A549 (cell line): ENCODE data around the gene PRADC1. TPM values are rescaled to one million over a fixed set of nuclear protein-coding genes. Genes with fewer than 3 reads are reported as not detected.
"Not testable (repeated sequence)": the region's sequence is repeated elsewhere in the genome, so short reads cannot be mapped to it uniquely, and the experiment has no call there.

Experiments used
- ATAC-seq, 2 experiments: fragments of 200-7000 bp in 1 of 2; fragments of >200 bp in 1 of 2; cut with Nextera tagmentation in 1 of 2; cut with Tn5 transposase in 1 of 2; 3 replicates each; pipeline versions ENCODE4 v1.8.0 to v1.9.1; 2018 to 2020; ENCODE audit warnings: mild to moderate bottlenecking in 1 of 2, moderate library complexity in 1 of 2
- CTCF ChIA-PET: fragments of 300-600 bp; sonication (Branson Sonifier 250); formaldehyde crosslinking; extraction: SDS; loops from one replicate; lab custom pipeline; 2021; ENCODE audit warnings: antibody characterized with exemption, inconsistent platforms; lab: Yijun Ruan, JAX
- POLR2A ChIA-PET: fragments of 350-600 bp; formaldehyde crosslinking; extraction: SDS; loops from one replicate; lab custom pipeline; 2021; ENCODE audit warnings: antibody characterized with exemption, inconsistent platforms; lab: Yijun Ruan, JAX
- DNase-seq, 2 experiments: peaks; one replicate each; pipeline versions ENCODE4 v3.0.0 to v3.0.0-alpha.2; 2011 to 2016; ENCODE audit warnings: low read depth in 1 of 2, low spot score in 1 of 2
- FAIRE-seq: peaks from 2 replicates; lab custom pipeline; 2011; peaks lifted over from hg19 to GRCh38; lab: Jason Lieb, UNC
- H3K27ac ChIP-seq, 2 experiments: fragments of >200 bp; sonication (Bioruptor Twin); formaldehyde crosslinking; 3 replicates each; pipeline ENCODE4 v1.5.1; 2016 to 2017
- H3K4me1 ChIP-seq: fragments of >200 bp; sonication (Bioruptor Twin); formaldehyde crosslinking; 3 replicates; pipeline ENCODE4 v1.6.1; 2016
- H3K4me2 ChIP-seq: fragments of >200 bp; sonication (Bioruptor Twin); formaldehyde crosslinking; 3 replicates; pipeline ENCODE4 v1.6.1; 2016
- H3K4me3 ChIP-seq: fragments of >200 bp; sonication (Bioruptor Twin); formaldehyde crosslinking; 3 replicates; pipeline ENCODE4 v1.5.1; 2016
- H3K9me3 ChIP-seq: fragments of >200 bp; sonication (Bioruptor Twin); formaldehyde crosslinking; 3 replicates; pipeline ENCODE4 v1.6.1; 2016
- BHLHE40 ChIP-seq: IDR thresholded peaks from 2 replicates; pipeline ENCODE4 v1.6.1; 2012; ENCODE audit warnings: low read depth, low read length, inconsistent platforms
- CBX2 ChIP-seq: fragments of 200-600 bp; sonication (generic); IDR thresholded peaks from 2 replicates; pipeline ENCODE4 v1.6.1; 2016; ENCODE audit warnings: low read depth, mild to moderate bottlenecking, borderline replicate concordance
- CHD4 ChIP-seq: fragments of 200-600 bp; sonication (generic); IDR thresholded peaks from 2 replicates; pipeline ENCODE4 v1.6.1; 2016; ENCODE audit warnings: antibody characterized with exemption, mild to moderate bottlenecking, borderline replicate concordance
- HDAC2 ChIP-seq: fragments of 200-600 bp; sonication (generic); IDR thresholded peaks from 2 replicates; pipeline ENCODE4 v1.6.1; 2016
- MAFK ChIP-seq: fragments of 450-650 bp; IDR thresholded peaks from 2 replicates; pipeline ENCODE4 v1.6.1; 2014; ENCODE audit not compliant: partially characterized antibody
- NFE2L2 ChIP-seq: fragments of 150-350 bp; conservative IDR thresholded peaks from 2 replicates; pipeline ENCODE4 v1.6.1; 2014; ENCODE audit warnings: low read length
- NR3C1 ChIP-seq: fragments of >200 bp; sonication (Bioruptor Twin); formaldehyde crosslinking; IDR thresholded peaks from 3 replicates; pipeline ENCODE4 v1.6.1; 2017
- PBX3 ChIP-seq: IDR thresholded peaks from 2 replicates; pipeline ENCODE4 v1.6.1; 2012
- RARB ChIP-seq: fragments of 250-450 bp; sonication (Bioruptor Pico); IDR thresholded peaks from 2 replicates; pipeline ENCODE4 v1.8.0; 2021; ENCODE audit warnings: mild to moderate bottlenecking, moderate library complexity
- REST ChIP-seq: fragments of 200-600 bp; sonication (generic); IDR thresholded peaks from 2 replicates; pipeline ENCODE4 v1.6.1; 2016; ENCODE audit warnings: antibody characterized with exemption, mild to moderate bottlenecking, moderate library complexity
- ZC3H11A ChIP-seq: fragments of 450-650 bp; IDR thresholded peaks from 2 replicates; pipeline ENCODE4 v1.6.1; 2014; ENCODE audit warnings: antibody characterized with exemption, mild to moderate bottlenecking
- ZNF302 ChIP-seq: fragments of 250-450 bp; sonication (Bioruptor Pico); IDR thresholded peaks from 2 replicates; pipeline ENCODE4 v1.9.0; 2021; ENCODE audit warnings: inconsistent platforms, mild to moderate bottlenecking, moderate library complexity
- WGBS: methylation state at CpG from one replicate; pipeline ENCODE4 v1.1.6; 2017; ENCODE audit errors: missing lambda C conversion rate; 5-methylcytosine and 5-hydroxymethylcytosine counted together
- polyA plus RNA-seq, 4 experiments: library from polyadenylated mRNA; depleted of rRNA in 3 of 4; stranded (reverse); fragments of >200 nt; fragmentation: RNase III in 1 of 4; extraction: RNeasy Plus Mini Kit Qiagen cat#74134 plus additional on column Dnase treatment in 1 of 4; gene quantifications; 2 replicates in 3 of 4; 3 replicates in 1 of 4; pipeline ENCODE4 v1.2.3, GENCODE V29; 2011 to 2017
- TF ChIP-seq, protein P1 (sequence below): fragments of 150-350 bp; IDR thresholded peaks from 2 replicates; pipeline ENCODE4 v1.6.1; 2014; ENCODE audit warnings: low read depth, mild to moderate bottlenecking, low read length
- TF ChIP-seq, protein P2 (sequence below): fragments of 250-450 bp; sonication (Bioruptor Pico); IDR thresholded peaks from 2 replicates; pipeline ENCODE4 v1.5.0; 2021; ENCODE audit warnings: mild to moderate bottlenecking, moderate library complexity, borderline replicate concordance
- TF ChIP-seq, protein P3 (sequence below): IDR thresholded peaks from 2 replicates; pipeline ENCODE4 v1.6.1; 2012; ENCODE audit warnings: low read depth, borderline replicate concordance
- TF ChIP-seq, protein P4 (sequence below): IDR thresholded peaks from 2 replicates; pipeline ENCODE4 v1.6.1; 2012

Gene PRADC1
- polyA plus RNA-seq, 2 of the 4 experiments (the other 2 are of a cell fraction) = 11.2 to 12.1 TPM

- no peak for TF ChIP-seq PBX3
Measured at GRCh38 chr2:73203055-73203681, 29.9 kb downstream of the PRADC1 start (continued).

DNA sequence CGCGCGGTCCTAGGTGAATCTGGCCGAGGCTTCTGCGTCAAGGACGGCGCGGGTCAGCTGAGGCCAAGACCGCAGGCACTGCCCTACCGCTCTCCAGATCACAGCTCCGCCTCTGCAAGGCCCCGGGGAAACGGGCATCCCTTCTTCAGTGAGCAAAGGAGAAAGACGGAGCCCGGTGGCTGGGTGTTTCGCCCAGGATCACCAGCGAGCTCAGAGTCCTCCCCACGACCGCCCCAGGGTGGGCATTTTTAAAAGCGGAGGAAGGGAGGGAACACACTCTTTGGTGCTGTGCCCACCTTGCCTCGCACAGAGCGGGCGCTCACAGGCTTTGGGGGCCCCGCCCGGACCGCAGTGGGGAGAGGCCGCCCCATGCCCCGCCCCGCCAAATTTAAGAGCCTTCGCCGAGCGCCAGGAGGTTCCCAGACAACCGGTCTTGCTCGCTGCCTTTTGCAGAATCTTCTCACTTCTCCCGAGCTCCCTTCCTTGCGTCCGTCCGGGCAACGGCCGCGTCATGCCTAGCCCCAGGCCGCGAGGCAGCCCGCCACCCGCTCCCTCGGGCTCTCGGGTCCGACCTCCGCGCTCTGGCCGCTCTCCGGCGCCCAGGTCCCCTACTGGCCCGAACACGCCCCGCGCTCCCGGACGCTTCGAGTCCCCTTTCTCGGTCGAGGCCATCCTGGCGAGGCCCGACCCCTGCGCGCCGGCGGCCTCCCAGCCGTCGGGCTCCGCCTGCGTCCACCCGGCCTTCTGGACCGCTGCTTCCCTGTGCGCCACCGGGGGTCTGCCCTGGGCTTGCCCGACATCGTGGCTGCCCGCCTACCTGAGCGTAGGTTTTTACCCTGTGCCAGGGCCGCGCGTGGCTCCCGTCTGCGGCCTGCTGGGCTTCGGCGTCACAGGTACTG is 30.6 kb downstream of the PRADC1 start, which contains the start of gene NOTO:
NOTO (plus strand) TSS at position 419 of the 899 bp plus-strand sequence; CDS start at position 512, 93 bp downstream.
- Histone ChIP-seq H3K4me2 (peak within 1 kb of the TSS; percentile 72), H3K27ac (peak within 1 kb of the TSS in 1 of 2 experiments; percentile 46; a peak in 3 of 6 replicates), H3K4me3 (peak within 1 kb of the TSS; percentile 41), H3K9me3 (peaks cover 5% of the 10 kb centered on the region; the same call in 2 of the 3 replicates), H3K4me1 (peaks cover 12% of the 10 kb centered on the region)
- POLR2A ChIA-PET = interaction anchor here (0.8 to 1.0 kb wide), 2 partner anchors 10 to 32 kb away, joined by 3 read pairs; partner anchors contain the start of gene CCT7
- TF ChIP-seq CBX2 (no peak), HDAC2 (no peak), MAFK (no peak), NFE2L2 (no peak), CHD4 (no peak)
- TF ChIP-seq, protein P1, sequence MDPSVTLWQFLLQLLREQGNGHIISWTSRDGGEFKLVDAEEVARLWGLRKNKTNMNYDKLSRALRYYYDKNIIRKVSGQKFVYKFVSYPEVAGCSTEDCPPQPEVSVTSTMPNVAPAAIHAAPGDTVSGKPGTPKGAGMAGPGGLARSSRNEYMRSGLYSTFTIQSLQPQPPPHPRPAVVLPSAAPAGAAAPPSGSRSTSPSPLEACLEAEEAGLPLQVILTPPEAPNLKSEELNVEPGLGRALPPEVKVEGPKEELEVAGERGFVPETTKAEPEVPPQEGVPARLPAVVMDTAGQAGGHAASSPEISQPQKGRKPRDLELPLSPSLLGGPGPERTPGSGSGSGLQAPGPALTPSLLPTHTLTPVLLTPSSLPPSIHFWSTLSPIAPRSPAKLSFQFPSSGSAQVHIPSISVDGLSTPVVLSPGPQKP = no peak
- TF ChIP-seq, protein P2, sequence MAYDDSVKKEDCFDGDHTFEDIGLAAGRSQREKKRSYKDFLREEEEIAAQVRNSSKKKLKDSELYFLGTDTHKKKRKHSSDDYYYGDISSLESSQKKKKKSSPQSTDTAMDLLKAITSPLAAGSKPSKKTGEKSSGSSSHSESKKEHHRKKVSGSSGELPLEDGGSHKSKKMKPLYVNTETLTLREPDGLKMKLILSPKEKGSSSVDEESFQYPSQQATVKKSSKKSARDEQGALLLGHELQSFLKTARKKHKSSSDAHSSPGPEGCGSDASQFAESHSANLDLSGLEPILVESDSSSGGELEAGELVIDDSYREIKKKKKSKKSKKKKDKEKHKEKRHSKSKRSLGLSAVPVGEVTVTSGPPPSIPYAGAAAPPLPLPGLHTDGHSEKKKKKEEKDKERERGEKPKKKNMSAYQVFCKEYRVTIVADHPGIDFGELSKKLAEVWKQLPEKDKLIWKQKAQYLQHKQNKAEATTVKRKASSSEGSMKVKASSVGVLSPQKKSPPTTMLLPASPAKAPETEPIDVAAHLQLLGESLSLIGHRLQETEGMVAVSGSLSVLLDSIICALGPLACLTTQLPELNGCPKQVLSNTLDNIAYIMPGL (CRISPR knock-in tag) = no peak
- TF ChIP-seq, protein P3, sequence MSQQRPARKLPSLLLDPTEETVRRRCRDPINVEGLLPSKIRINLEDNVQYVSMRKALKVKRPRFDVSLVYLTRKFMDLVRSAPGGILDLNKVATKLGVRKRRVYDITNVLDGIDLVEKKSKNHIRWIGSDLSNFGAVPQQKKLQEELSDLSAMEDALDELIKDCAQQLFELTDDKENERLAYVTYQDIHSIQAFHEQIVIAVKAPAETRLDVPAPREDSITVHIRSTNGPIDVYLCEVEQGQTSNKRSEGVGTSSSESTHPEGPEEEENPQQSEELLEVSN = peak; percentile 64; the same call in 1 of the 2 replicates
- TF ChIP-seq, protein P4, sequence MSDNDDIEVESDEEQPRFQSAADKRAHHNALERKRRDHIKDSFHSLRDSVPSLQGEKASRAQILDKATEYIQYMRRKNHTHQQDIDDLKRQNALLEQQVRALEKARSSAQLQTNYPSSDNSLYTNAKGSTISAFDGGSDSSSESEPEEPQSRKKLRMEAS = peak; percentile 33
- 31% methylated on average over 68 of the region's 87 CpGs for WGBS
- CTCF ChIA-PET = interaction anchor here (0.7 to 3.4 kb wide), 5 partner anchors 10 to 58 kb away, joined by 3 to 20 read pairs (median 12); no protein-coding TSS in a partner anchor
- ATAC-seq (peak; percentile 66 to 71), DNase-seq (no peak), FAIRE-seq (no peak)

- WGBS = 51% methylated on average over 10 of the region's 10 CpGs
- H3K4me2 ChIP-seq, FAIRE-seq, DNase-seq, H3K4me3 ChIP-seq, POLR2A ChIA-PET, H3K9me3 ChIP-seq, H3K27ac ChIP-seq, ATAC-seq: not testable (repeated sequence)
- CTCF ChIA-PET = interaction anchor here (0.9 to 3.4 kb wide), 5 partner anchors 10 to 115 kb away, joined by 3 to 20 read pairs (median 4); no protein-coding TSS in a partner anchor
- peaks cover 12% of the 10 kb centered on the region for H3K4me1 ChIP-seq
Measured at GRCh38 chr2:73200281-73200680, 32.8 kb downstream of the PRADC1 start.

- H3K9me3 ChIP-seq = peaks cover 5% of the 10 kb centered on the region; the same call in 2 of the 3 replicates
- ChIA-PET CTCF (interaction anchor here (0.7 to 1.5 kb wide), 4 partner anchors 15 to 1725 kb away, joined by 3 to 5 read pairs (median 4); no protein-coding TSS in a partner anchor), POLR2A (no interaction called here)
- no peak overlapping the region for H3K4me2 ChIP-seq
- FAIRE-seq (no peak), DNase-seq (no peak), ATAC-seq (no peak)
- no peak overlapping the region for H3K4me3 ChIP-seq
- no peak overlapping the region for H3K27ac ChIP-seq
- H3K4me1 ChIP-seq = no peaks in the 10 kb centered on the region
- TF ChIP-seq REST (no peak), BHLHE40 (no peak), RARB (no peak), CBX2 (no peak), ZNF302 (CRISPR knock-in tag) (no peak), CHD4 (no peak), ZC3H11A (no peak), NR3C1 (no peak)
- TF ChIP-seq, protein P3 = no peak
Measured at GRCh38 chr2:73197579-73197978, 35.5 kb downstream of the PRADC1 start.
